Muscle layer of colon (tissue), 2 donors: ENCODE measurements around the gene SRXN1.
"Not testable (repeated sequence)": the region's sequence is repeated elsewhere in the genome, so short reads cannot be mapped to it uniquely, and the experiment has no call there.

Experiments
- H3K27ac ChIP-seq: one replicate; pipeline ENCODE4 v1.7.0; 2013; ENCODE audit warnings: low read depth, mild to moderate bottlenecking, low read length, moderate library complexity
- H3K27me3 ChIP-seq, 2 donors: one replicate each; pipeline ENCODE4 v1.7.0; 2013; ENCODE audit warnings: low read length in 2 of 2, mild to moderate bottlenecking in 2 of 2; ENCODE audit not compliant: insufficient read depth in 2 of 2, control insufficient read depth in 1 of 2
- H3K36me3 ChIP-seq: one replicate; pipeline ENCODE4 v1.7.0; 2013; ENCODE audit warnings: mild to moderate bottlenecking, low read length; ENCODE audit not compliant: insufficient read depth
- H3K4me1 ChIP-seq: one replicate; pipeline ENCODE4 v1.7.0; 2013; ENCODE audit warnings: mild to moderate bottlenecking, low read length; ENCODE audit not compliant: insufficient read depth
- H3K4me3 ChIP-seq, 2 donors: one replicate each; pipeline ENCODE4 v1.7.0; 2013; ENCODE audit warnings: low read length in 2 of 2, low read depth in 1 of 2, mild to moderate bottlenecking in 1 of 2, moderate library complexity in 1 of 2
- H3K9ac ChIP-seq: one replicate; pipeline ENCODE4 v1.7.0; 2013; ENCODE audit warnings: low read length
- H3K9me3 ChIP-seq: one replicate; pipeline ENCODE4 v1.7.0; 2013; ENCODE audit warnings: mild to moderate bottlenecking, low read length
- donor health status: abdominal sarcoma.
- donor health status: Adenocarcinoma of cecum.

Gene SRXN1

GRCh38 chr20:653110-653589, at the start of gene SRXN1:
Gene SRXN1, minus strand, starts transcription at chr20:653200. Its CDS starts 15 bp downstream, at chr20:653185.
- peak within 1 kb of the TSS; percentile 69 to 81 for H3K4me3 ChIP-seq
- peaks cover 15% of the 10 kb centered on the region for H3K36me3 ChIP-seq
- peak within 1 kb of the TSS; percentile 73 for H3K27ac ChIP-seq
- H3K9ac ChIP-seq, result peak within 1 kb of the TSS; percentile 76
- H3K9me3 ChIP-seq, result no peaks in the 10 kb centered on the region
- H3K27me3 ChIP-seq, result no peaks in the 10 kb centered on the region
- peaks cover 20% of the 10 kb centered on the region for H3K4me1 ChIP-seq

- no peak overlapping the region for H3K27ac ChIP-seq
- no peak overlapping the region for H3K9ac ChIP-seq
- H3K4me1 ChIP-seq, result no peaks in the 10 kb centered on the region
- H3K4me3 ChIP-seq, result no peak overlapping the region
- H3K36me3 ChIP-seq, result no peaks in the 10 kb centered on the region
- H3K9me3 ChIP-seq, result no peaks in the 10 kb centered on the region
- H3K27me3 ChIP-seq, result peaks cover 0 to 8% of the 10 kb centered on the region in 2 donors
These were observed 48.6 kb upstream of the SRXN1 start for GRCh38 chr20:701401-702129.

GRCh38 chr20:699811-700338, 46.9 kb upstream of the SRXN1 start:
- Histone ChIP-seq H3K36me3 (no peaks in the 10 kb centered on the region), H3K4me3 (no peak overlapping the region), H3K27ac (no peak overlapping the region), H3K4me1 (no peaks in the 10 kb centered on the region), H3K9ac (no peak overlapping the region), H3K27me3 (peaks cover 0 to 3% of the 10 kb centered on the region in 2 donors), H3K9me3 (no peaks in the 10 kb centered on the region)

- H3K27me3 ChIP-seq, result peaks cover 0 to 3% of the 10 kb centered on the region in 2 donors
- H3K4me3 ChIP-seq, result no peak overlapping the region
- H3K36me3 ChIP-seq, result no peaks in the 10 kb centered on the region
- H3K4me1 ChIP-seq, result no peaks in the 10 kb centered on the region
- H3K9me3 ChIP-seq, result no peaks in the 10 kb centered on the region
- no peak overlapping the region for H3K9ac ChIP-seq
- no peak overlapping the region for H3K27ac ChIP-seq
These were observed 46.3 kb upstream of the SRXN1 start for GRCh38 chr20:699342-699741.

GRCh38 chr20:698276-698675, 45.3 kb upstream of the SRXN1 start:
- Histone ChIP-seq H3K36me3 (no peaks in the 10 kb centered on the region), H3K9ac (no peak overlapping the region), H3K27ac (no peak overlapping the region), H3K9me3 (no peaks in the 10 kb centered on the region), H3K4me1 (no peaks in the 10 kb centered on the region), H3K4me3 (no peak overlapping the region), H3K27me3 (peaks cover 0 to 3% of the 10 kb centered on the region in 2 donors)

DNA sequence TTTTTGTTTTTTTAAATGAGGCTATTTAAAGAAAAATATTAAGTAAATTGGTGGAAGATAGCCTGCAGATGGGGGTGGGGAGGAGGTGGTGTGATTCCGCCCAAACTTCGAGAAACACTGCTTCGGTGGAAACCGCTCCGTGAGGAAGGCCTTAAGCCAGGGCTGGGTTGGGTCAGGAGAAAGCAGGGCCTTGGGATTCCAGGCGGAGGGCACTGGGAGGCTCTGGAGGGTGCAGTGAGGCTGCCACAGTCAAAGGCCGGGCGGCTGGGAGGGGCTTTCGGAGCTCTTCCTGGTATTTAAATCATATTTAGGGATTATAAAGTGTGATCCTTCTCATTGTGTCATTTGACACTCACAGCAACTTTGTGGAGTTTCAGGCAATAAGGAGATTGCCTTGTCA, 44.8 kb upstream of the SRXN1 start:
- H3K27me3 ChIP-seq, result peaks cover 0 to 3% of the 10 kb centered on the region in 2 donors
- H3K4me3 ChIP-seq, result no peak overlapping the region
- H3K36me3 ChIP-seq, result no peaks in the 10 kb centered on the region
- H3K9me3 ChIP-seq, result no peaks in the 10 kb centered on the region
- H3K4me1 ChIP-seq, result no peaks in the 10 kb centered on the region
- H3K27ac ChIP-seq, result no peak overlapping the region
- no peak overlapping the region for H3K9ac ChIP-seq

DNA sequence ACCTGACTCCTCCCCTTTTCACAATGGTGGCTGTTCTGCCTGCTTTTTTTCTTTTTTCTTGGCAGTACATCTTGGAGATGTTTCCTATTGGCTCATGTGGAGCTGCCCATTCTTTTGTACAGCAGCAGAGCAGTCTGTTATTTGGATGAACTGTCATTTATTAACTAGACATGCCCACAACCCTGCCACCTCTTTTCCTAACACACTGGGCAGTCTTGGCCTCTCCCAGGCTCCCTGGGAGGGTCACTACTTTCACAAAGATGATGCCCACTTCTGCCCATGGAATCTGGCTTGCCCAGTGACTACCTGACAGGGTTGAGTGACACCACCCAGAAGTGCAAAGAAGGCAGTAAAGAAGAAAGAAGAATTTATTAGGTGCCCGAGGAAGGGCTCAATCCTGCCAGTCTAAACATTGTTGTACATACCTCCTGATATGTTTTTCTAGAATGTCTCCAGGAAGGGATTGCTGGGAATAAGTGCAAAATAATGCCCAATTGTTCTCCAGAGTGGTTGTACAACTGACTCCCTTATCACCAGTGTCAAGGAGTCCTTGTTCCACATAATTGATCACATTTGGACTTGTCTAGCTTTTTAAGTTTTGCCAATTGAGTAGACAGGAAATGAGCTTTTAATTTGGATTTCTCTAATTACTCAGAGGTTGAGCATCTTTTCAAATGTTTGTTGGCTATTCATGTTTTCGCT, 42.3 kb upstream of the SRXN1 start:
- no peak overlapping the region for H3K27ac ChIP-seq
- no peak overlapping the region for H3K9ac ChIP-seq

GRCh38 chr20:694496-694895, 41.5 kb upstream of the SRXN1 start:
- H3K4me3 ChIP-seq, result no peak overlapping the region
- H3K27me3 ChIP-seq, result no peaks in the 10 kb centered on the region
- H3K36me3 ChIP-seq, result no peaks in the 10 kb centered on the region
- H3K4me1 ChIP-seq, result no peaks in the 10 kb centered on the region
- no peak overlapping the region for H3K9ac ChIP-seq
- no peaks in the 10 kb centered on the region for H3K9me3 ChIP-seq
- H3K27ac ChIP-seq, result no peak overlapping the region

More for the DNA sequence above, 42.3 kb upstream of the SRXN1 start:
- no peaks in the 10 kb centered on the region for H3K36me3 ChIP-seq
- no peaks in the 10 kb centered on the region for H3K4me1 ChIP-seq
- no peaks in the 10 kb centered on the region for H3K9me3 ChIP-seq
- H3K4me3 ChIP-seq, result no peak overlapping the region
- no peaks in the 10 kb centered on the region for H3K27me3 ChIP-seq

DNA sequence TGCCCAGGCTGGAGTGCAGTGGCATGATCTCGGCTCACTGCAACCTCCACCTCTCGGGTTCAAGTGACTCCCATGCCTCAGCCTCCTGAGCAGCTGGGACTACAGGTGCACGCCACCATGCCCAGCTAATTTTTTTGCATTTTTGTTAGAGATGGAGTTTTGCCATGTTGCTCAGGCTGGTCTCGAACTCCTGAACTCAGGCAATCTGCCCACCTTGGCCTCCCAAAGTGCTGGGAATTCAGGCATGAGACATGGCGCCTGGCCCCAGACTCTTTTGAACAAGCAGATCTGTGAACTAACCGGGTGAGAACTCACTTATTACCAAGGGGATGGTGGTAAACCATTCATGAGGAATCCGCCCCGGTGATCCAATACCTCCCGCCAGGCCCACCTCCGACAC, 40.8 kb upstream of the SRXN1 start:
- H3K9me3 ChIP-seq, H3K4me3 ChIP-seq, H3K9ac ChIP-seq, H3K36me3 ChIP-seq, H3K27me3 ChIP-seq, H3K27ac ChIP-seq, H3K4me1 ChIP-seq: not testable (repeated sequence)

DNA sequence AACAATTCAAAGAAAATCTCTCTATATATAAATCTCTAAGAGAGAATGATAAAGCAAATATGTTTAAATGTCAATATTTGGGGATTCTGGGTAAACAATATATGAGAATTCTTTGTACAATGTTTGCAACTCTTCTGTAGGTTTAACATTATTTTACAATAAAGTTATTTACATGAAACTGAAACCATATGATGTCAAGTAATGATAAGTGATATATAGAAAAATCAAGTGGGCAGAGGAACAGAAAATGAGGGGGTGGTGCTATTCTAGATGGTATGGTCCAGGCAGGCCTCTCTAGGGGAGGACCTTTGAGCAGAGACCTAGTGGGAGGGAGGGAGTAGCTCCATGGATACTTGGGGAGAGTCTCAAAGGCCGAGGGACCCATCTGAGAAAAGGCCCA, 39.0 kb upstream of the SRXN1 start:
- H3K9me3 ChIP-seq, result no peaks in the 10 kb centered on the region
- no peak overlapping the region for H3K9ac ChIP-seq
- no peaks in the 10 kb centered on the region for H3K36me3 ChIP-seq
- H3K27me3 ChIP-seq, result peaks cover 0 to 12% of the 10 kb centered on the region in 2 donors
- H3K4me1 ChIP-seq, result no peaks in the 10 kb centered on the region
- no peak overlapping the region for H3K4me3 ChIP-seq
- H3K27ac ChIP-seq, result no peak overlapping the region

DNA sequence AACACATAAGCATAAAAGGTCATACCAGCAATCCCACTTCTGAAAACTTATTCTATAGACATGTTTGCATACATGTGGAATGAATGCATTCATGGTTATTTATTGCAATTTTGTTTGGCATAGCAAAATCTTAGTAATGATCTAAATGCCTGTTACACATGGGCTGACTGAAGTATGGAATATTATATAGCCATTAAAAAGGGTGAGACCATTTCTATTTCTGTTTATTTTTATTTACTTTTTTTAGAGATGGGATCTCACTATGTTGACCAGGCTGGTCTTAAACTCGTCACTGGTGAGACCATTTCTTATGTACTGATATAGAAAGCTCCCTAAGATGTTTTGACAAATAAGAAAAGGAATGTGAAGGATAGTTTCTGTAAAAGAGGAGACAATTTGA, 36.9 kb upstream of the SRXN1 start:
- no peak overlapping the region for H3K9ac ChIP-seq
- no peaks in the 10 kb centered on the region for H3K9me3 ChIP-seq
- no peaks in the 10 kb centered on the region for H3K4me1 ChIP-seq
- H3K36me3 ChIP-seq, result no peaks in the 10 kb centered on the region
- H3K27ac ChIP-seq, result no peak overlapping the region
- H3K27me3 ChIP-seq, result peaks cover 0 to 12% of the 10 kb centered on the region in 2 donors
- no peak overlapping the region for H3K4me3 ChIP-seq
